Measurements from ENCODE around the gene FOXJ3. TPM values are rescaled to one million over a fixed set of nuclear protein-coding genes. Genes with fewer than 3 reads are reported as not detected.

FOXJ3 gene
- total and polyA plus RNA-seq, 2 of the 8 experiments (the other 6 are each of a cell fraction or from before 2014, with no cell fraction given): 48.6 to 51.9 TPM

GRCh38 chr1:42311897-42312296 lies 23.1 kb downstream of the FOXJ3 start (continued):
- TF ChIP-seq CHD7 (IDR thresholded peaks at IDR 0.05; ENCODE audit: insufficient replicate concordance, low read length) (no peak), SIRT6 (IDR thresholded peaks at IDR 0.05; ENCODE audit: low read length) (no peak), TCF12 (IDR thresholded peaks at IDR 0.05; ENCODE audit: low read depth, low read length) (no peak), RNF2 (IDR thresholded peaks at IDR 0.05; ENCODE audit: borderline replicate concordance, low read depth, low read length, missing control alignments, poor library complexity, severe bottlenecking) (no peak), ASH2L (IDR thresholded peaks at IDR 0.05; ENCODE audit: low read length) (no peak), CHD2 (IDR thresholded peaks at IDR 0.05; ENCODE audit: low read length) (no peak), KDM4A (IDR thresholded peaks at IDR 0.05; ENCODE audit: low read depth, low read length, severe bottlenecking) (no peak), JUND (IDR thresholded peaks at IDR 0.05; ENCODE audit: low read length) (no peak), SIN3A (conservative IDR thresholded peaks at IDR 0.05 in 1 of 2, IDR thresholded peaks at IDR 0.05 in 1 of 2; ENCODE audit: low read depth in 1 of 2, low read length in 2 of 2) (no peak)

All from H1 (cell line).